H9 (cell line): ENCODE results near the gene CARD11. TPM values are rescaled to one million over a fixed set of nuclear protein-coding genes. Genes with fewer than 3 reads are reported as not detected.

Source experiments
- DNase-seq: peaks from one replicate; pipeline ENCODE4 v3.0.0-alpha.2; 2017
- H2AFZ ChIP-seq: one replicate; pipeline ENCODE4 v1.6.1; 2013; ENCODE audit warnings: mild to moderate bottlenecking, low read length, control low read depth, moderate library complexity
- H2AK5ac ChIP-seq: 2 replicates; pipeline ENCODE4 v1.6.1; 2013; ENCODE audit warnings: low read length, control low read depth, mixed read lengths; ENCODE audit not compliant: insufficient read length
- H2BK120ac ChIP-seq: one replicate; pipeline ENCODE4 v1.6.1; 2013; ENCODE audit warnings: low read depth, mild to moderate bottlenecking, low read length, control low read depth, inconsistent platforms; ENCODE audit not compliant: poor library complexity, severe bottlenecking
- H2BK12ac ChIP-seq: 2 replicates; pipeline ENCODE4 v1.6.1; 2013; ENCODE audit warnings: low read length, control low read depth, mixed read lengths, low read depth; ENCODE audit not compliant: insufficient read length
- H2BK15ac ChIP-seq: 2 replicates; pipeline ENCODE4 v1.6.1; 2013; ENCODE audit warnings: low read depth, low read length, control low read depth
- H2BK20ac ChIP-seq: one replicate; pipeline ENCODE4 v1.6.1; 2013; ENCODE audit warnings: low read depth, mild to moderate bottlenecking, low read length, control low read depth, inconsistent platforms; ENCODE audit not compliant: poor library complexity, severe bottlenecking
- H2BK5ac ChIP-seq: 2 replicates; pipeline ENCODE4 v1.6.1; 2013; ENCODE audit warnings: low read length, control low read depth, mixed read lengths; ENCODE audit not compliant: insufficient read length
- H3K14ac ChIP-seq: 2 replicates; pipeline ENCODE4 v1.6.1; 2013; ENCODE audit warnings: low read length, control low read depth; ENCODE audit not compliant: insufficient read depth
- H3K18ac ChIP-seq: 2 replicates; pipeline ENCODE4 v1.6.1; 2013; ENCODE audit warnings: low read depth, mild to moderate bottlenecking, mixed read lengths, low read length, control low read depth; ENCODE audit not compliant: insufficient read length
- H3K23ac ChIP-seq: 2 replicates; pipeline ENCODE4 v1.6.1; 2013; ENCODE audit warnings: low read length, control low read depth, mixed read lengths, low read depth; ENCODE audit not compliant: insufficient read length
- H3K23me2 ChIP-seq: 2 replicates; pipeline ENCODE4 v1.6.1; 2013; ENCODE audit warnings: low read depth, mild to moderate bottlenecking, mixed read lengths, low read length, control low read depth; ENCODE audit not compliant: insufficient read length, poor library complexity, severe bottlenecking
- H3K27ac ChIP-seq: 2 replicates; pipeline ENCODE4 v1.5.1; 2013; ENCODE audit warnings: low read length, control low read depth, mixed read lengths, low read depth; ENCODE audit not compliant: insufficient read length
- H3K27me3 ChIP-seq: 2 replicates; pipeline ENCODE4 v1.6.1; 2013; ENCODE audit warnings: low read length, control low read depth, inconsistent platforms; ENCODE audit not compliant: insufficient read depth
- H3K4ac ChIP-seq: 2 replicates; pipeline ENCODE4 v1.6.1; 2013; ENCODE audit warnings: low read depth, mild to moderate bottlenecking, control low read depth, inconsistent platforms, low read length, moderate library complexity
- H3K4me1 ChIP-seq: 2 replicates; pipeline ENCODE4 v1.6.1; 2013; ENCODE audit warnings: low read length, control low read depth, inconsistent platforms; ENCODE audit not compliant: insufficient read depth
- H3K4me2 ChIP-seq: 2 replicates; pipeline ENCODE4 v1.6.1; 2013; ENCODE audit warnings: low read length, control low read depth, mixed read lengths; ENCODE audit not compliant: insufficient read length, insufficient read depth
- H3K56ac ChIP-seq: 2 replicates; pipeline ENCODE4 v1.6.1; 2013; ENCODE audit warnings: low read depth, mild to moderate bottlenecking, mixed read lengths, low read length, control low read depth; ENCODE audit not compliant: insufficient read length
- H3K79me1 ChIP-seq: 2 replicates; pipeline ENCODE4 v1.6.1; 2013; ENCODE audit warnings: low read depth, mild to moderate bottlenecking, moderate library complexity, low read length, control low read depth, inconsistent platforms; ENCODE audit not compliant: insufficient read depth, poor library complexity, severe bottlenecking
- H3K79me2 ChIP-seq: 2 replicates; pipeline ENCODE4 v1.6.1; 2013; ENCODE audit warnings: low read length, control low read depth, inconsistent platforms; ENCODE audit not compliant: insufficient read depth
- H3K9ac ChIP-seq: 2 replicates; pipeline ENCODE4 v1.6.1; 2013; ENCODE audit warnings: low read length, control low read depth, mixed read lengths; ENCODE audit not compliant: insufficient read length; ENCODE audit errors: extremely low read depth
- H3K9me3 ChIP-seq: one replicate; pipeline ENCODE4 v1.6.1; 2013; ENCODE audit warnings: low read depth, low read length, inconsistent platforms; ENCODE audit not compliant: control insufficient read depth
- H3T11ph ChIP-seq: one replicate; pipeline ENCODE4 v1.6.1; 2013; ENCODE audit warnings: mild to moderate bottlenecking, low read length, control low read depth, inconsistent platforms
- H4K20me1 ChIP-seq: one replicate; pipeline ENCODE4 v1.6.1; 2013; ENCODE audit not compliant: control insufficient read depth, insufficient read length, insufficient read depth
- H4K5ac ChIP-seq: 2 replicates; pipeline ENCODE4 v1.6.1; 2013; ENCODE audit warnings: low read depth, mild to moderate bottlenecking, mixed read lengths, low read length, control low read depth; ENCODE audit not compliant: insufficient read length
- H4K8ac ChIP-seq: replicated peaks from 2 replicates; pipeline ENCODE4 v1.6.1; 2013; ENCODE audit warnings: low read length, control low read depth, mixed read lengths, low read depth; ENCODE audit not compliant: insufficient read length
- H4K91ac ChIP-seq: 2 replicates; pipeline ENCODE4 v1.6.1; 2013; ENCODE audit warnings: low read depth, mild to moderate bottlenecking, moderate library complexity, mixed read lengths, low read length, control low read depth; ENCODE audit not compliant: insufficient read length
- H3K27ac Mint-ChIP-seq, 3 experiments: 2 replicates in 2 of 3; 3 replicates in 1 of 3; pipeline ENCODE4 v1.8.0; 2020 to 2021; ENCODE audit warnings: mixed read lengths in 3 of 3, mild to moderate bottlenecking in 1 of 3, moderate library complexity in 1 of 3
- H3K27me3 Mint-ChIP-seq: 2 replicates; pipeline ENCODE4 v1.8.0; 2021; ENCODE audit warnings: low read depth, mild to moderate bottlenecking, moderate library complexity, mixed read lengths
- H3K36me3 Mint-ChIP-seq, 3 experiments: 2 replicates in 2 of 3; 3 replicates in 1 of 3; pipeline ENCODE4 v1.8.0; 2020 to 2021; ENCODE audit warnings: low read depth in 3 of 3, mixed read lengths in 3 of 3; ENCODE audit not compliant: insufficient read depth in 1 of 3
- H3K4me1 Mint-ChIP-seq, 2 experiments: 2 replicates each; pipeline ENCODE4 v1.8.0; 2020; ENCODE audit warnings: mixed read lengths in 2 of 2
- H3K4me3 Mint-ChIP-seq, 2 experiments: 2 replicates in 1 of 2; 3 replicates in 1 of 2; pipeline ENCODE4 v1.8.0; 2020 to 2021; ENCODE audit warnings: mild to moderate bottlenecking in 2 of 2, mixed read lengths in 2 of 2, moderate library complexity in 1 of 2
- H3K9me3 Mint-ChIP-seq, 2 experiments: 2 replicates in 1 of 2; 3 replicates in 1 of 2; pipeline ENCODE4 v1.8.0; 2020; ENCODE audit warnings: mild to moderate bottlenecking in 2 of 2, mixed read lengths in 2 of 2, moderate library complexity in 1 of 2
- WGBS: extraction: QIAGEN DNeasy Blood & Tissue Kit; methylation state at CpG from one replicate; pipeline ENCODE4 v1.1.7; 2013; ENCODE audit warnings: missing lambda C conversion rate, low lambda C conversion rate, mixed read lengths; ENCODE audit not compliant: insufficient read length; ENCODE audit errors: extremely low coverage; 5-methylcytosine and 5-hydroxymethylcytosine counted together
- total RNA-seq: library from RNA; stranded (reverse); gene quantifications from 2 replicates; pipeline ENCODE4 v1.2.1, GENCODE V29; 2021
- TF ChIP-seq, protein P1 (sequence below): fragments of 200-600 bp; sonication (generic); conservative IDR thresholded peaks from 3 replicates; pipeline ENCODE4 v1.8.0; 2021; ENCODE audit warnings: antibody characterized with exemption, mild to moderate bottlenecking

Gene CARD11
- total RNA-seq, 1 experiment from 2014 or later = 20.0 TPM

- Histone ChIP-seq H3K18ac (no peak overlapping the region), H3T11ph (no peak overlapping the region), H2BK12ac (no peak overlapping the region), H2AFZ (no peak overlapping the region), H3K56ac (no peak overlapping the region), H4K91ac (no peak overlapping the region), H2BK15ac (no peak overlapping the region), H4K20me1 (peaks cover 2% of the 10 kb centered on the region), H2BK120ac (no peak overlapping the region), H3K4me1 (0 out of 2 replicates have a peak, but pooled peaks cover 2% of the 10 kb centered on the region), H3K9ac (no peak overlapping the region), H2AK5ac (no peak overlapping the region), H2BK5ac (no peak overlapping the region), H4K5ac (no peak overlapping the region), H3K9me3 (no peaks in the 10 kb centered on the region), H3K23ac (no peak overlapping the region), H4K8ac (no peak overlapping the region), H3K79me1 (no peaks in the 10 kb centered on the region), H3K4me2 (no peak overlapping the region), H3K27me3 (no peaks in the 10 kb centered on the region), H3K27ac (no peak overlapping the region), H2BK20ac (no peak overlapping the region), H3K14ac (no peak overlapping the region), H3K79me2 (no peaks in the 10 kb centered on the region), H3K23me2 (no peaks in the 10 kb centered on the region), H3K4ac (no peak overlapping the region)
- Mint-ChIP-seq H3K4me3 (no peak overlapping the region), H3K9me3 (0 out of 5 replicates have a peak, but pooled peaks cover 0 to 2% of the 10 kb centered on the region in 2 experiments), H3K27me3 (no peaks in the 10 kb centered on the region; the same call in 1 of the 2 replicates), H3K4me1 (peaks cover 0 to 3% of the 10 kb centered on the region in 2 experiments; a peak in 1 of 4 replicates), H3K27ac (no peak overlapping the region; a peak in 1 of 7 replicates), H3K36me3 (peaks cover 0 to 2% (median 0%) of the 10 kb centered on the region in 3 experiments; a peak in 4 of 7 replicates)
- WGBS = no CpG with 5 or more reads among the region's 2 CpGs
- TF ChIP-seq, protein P1, sequence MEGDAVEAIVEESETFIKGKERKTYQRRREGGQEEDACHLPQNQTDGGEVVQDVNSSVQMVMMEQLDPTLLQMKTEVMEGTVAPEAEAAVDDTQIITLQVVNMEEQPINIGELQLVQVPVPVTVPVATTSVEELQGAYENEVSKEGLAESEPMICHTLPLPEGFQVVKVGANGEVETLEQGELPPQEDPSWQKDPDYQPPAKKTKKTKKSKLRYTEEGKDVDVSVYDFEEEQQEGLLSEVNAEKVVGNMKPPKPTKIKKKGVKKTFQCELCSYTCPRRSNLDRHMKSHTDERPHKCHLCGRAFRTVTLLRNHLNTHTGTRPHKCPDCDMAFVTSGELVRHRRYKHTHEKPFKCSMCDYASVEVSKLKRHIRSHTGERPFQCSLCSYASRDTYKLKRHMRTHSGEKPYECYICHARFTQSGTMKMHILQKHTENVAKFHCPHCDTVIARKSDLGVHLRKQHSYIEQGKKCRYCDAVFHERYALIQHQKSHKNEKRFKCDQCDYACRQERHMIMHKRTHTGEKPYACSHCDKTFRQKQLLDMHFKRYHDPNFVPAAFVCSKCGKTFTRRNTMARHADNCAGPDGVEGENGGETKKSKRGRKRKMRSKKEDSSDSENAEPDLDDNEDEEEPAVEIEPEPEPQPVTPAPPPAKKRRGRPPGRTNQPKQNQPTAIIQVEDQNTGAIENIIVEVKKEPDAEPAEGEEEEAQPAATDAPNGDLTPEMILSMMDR = no peak
- DNase-seq = no peak
These were observed 35.3 kb downstream of the CARD11 start for GRCh38 chr7:3008386-3008785.
